HS-5 (cell line): ENCODE data around the gene PCSK5.

Experiments used
- DNase-seq: peaks from one replicate; pipeline ENCODE4 v3.0.0-alpha.2; 2012; ENCODE audit warnings: low read depth

The PCSK5 gene

GRCh38 chr9:76191493-76191892, 301.0 kb downstream of the PCSK5 start:
- DNase-seq: no peak

- no peak for DNase-seq
Observed at GRCh38 chr9:76192013-76192412, 301.5 kb downstream of the PCSK5 start.

GRCh38 chr9:76194896-76195295, 304.4 kb downstream of the PCSK5 start:
- no peak for DNase-seq

DNA sequence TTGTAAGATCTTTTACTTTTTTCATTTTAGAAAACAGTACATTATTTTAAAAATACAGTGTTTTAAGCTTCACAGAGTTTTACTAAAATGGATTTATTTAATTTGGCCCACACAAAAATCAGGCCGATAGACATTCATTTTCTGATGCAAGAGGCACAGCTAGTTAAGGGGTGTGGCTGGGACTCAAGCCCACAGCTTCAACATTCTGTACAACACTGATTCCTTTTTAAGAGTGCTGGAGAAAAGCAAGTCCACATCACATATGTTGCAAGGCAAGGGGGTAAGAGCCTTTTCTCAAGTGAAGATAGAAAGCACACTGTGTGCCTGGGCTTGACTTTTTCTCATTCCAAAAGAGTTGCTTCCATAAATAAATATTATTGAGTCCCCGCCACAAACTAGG, 307.9 kb downstream of the PCSK5 start:
- DNase-seq: no peak

- DNase-seq: no peak
Observed at GRCh38 chr9:76200315-76200714, 309.8 kb downstream of the PCSK5 start.

- no peak for DNase-seq
Observed at GRCh38 chr9:76200745-76201144, 310.3 kb downstream of the PCSK5 start.

- no peak for DNase-seq
Observed at GRCh38 chr9:76203373-76203772, 312.9 kb downstream of the PCSK5 start.

- DNase-seq: no peak
Observed at GRCh38 chr9:76206821-76207220, 316.3 kb downstream of the PCSK5 start.

- no peak for DNase-seq
Observed at GRCh38 chr9:76213751-76214150, 323.3 kb downstream of the PCSK5 start.

GRCh38 chr9:76215066-76215465, 324.6 kb downstream of the PCSK5 start:
- peak; percentile 53 for DNase-seq

DNA sequence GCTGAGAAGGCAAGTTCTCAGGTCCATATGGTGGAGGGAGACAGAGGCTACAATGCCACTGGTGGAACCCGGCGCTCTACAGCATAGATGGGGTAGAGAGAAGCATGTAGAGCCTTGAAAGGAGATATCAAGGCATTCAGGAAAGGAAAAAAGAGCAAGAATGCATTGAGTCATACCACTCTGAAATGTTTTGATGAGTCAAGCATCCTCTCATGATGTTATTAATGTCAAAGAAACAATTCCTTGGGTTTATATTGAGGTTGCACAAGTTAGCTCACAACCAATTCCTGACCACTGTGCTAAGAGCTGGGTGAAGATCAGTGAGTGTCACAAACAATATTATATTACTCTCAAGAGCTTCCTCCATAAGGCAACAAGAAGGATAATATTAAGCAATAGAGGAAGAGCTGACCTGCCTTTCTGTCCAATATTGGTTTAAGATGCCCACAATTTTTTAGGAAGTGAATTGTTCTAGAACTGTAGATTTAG, 325.7 kb downstream of the PCSK5 start:
- peak; percentile 89 for DNase-seq

DNA sequence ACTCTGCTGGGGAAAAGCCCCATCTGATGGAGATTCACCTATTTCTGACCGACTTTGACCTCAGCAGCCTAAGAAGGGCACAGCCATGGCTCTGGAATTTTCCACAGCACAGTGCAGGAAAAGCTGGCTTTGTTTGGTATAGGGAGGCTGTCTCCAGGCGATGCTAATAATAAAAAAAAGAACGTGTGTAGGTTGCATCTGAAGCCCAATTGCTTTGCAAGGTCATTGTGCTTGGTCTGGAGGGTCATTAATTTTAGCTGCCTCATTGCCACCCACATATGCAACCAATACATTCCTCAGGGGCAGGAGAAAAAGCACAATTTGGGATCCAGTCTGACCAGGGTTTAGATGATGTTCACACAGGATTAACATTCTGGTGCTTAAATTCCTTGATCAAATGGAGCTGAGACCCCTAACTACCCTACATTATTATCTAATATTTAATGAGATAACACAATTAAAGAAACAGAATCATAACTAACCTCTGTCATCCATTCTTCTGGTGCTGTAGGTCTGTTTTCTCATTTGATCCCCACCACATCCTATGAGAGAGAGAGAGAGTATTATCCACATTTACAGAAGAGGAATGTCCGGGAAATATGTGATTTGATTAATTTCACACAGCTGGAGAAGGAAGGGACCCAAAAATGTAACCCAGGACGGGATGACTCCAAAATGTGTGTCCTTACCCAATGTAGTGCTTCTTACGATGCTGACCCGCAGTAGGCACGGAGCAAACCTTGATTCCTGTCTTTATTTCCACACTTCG, 327.8 kb downstream of the PCSK5 start:
- no peak for DNase-seq

DNA sequence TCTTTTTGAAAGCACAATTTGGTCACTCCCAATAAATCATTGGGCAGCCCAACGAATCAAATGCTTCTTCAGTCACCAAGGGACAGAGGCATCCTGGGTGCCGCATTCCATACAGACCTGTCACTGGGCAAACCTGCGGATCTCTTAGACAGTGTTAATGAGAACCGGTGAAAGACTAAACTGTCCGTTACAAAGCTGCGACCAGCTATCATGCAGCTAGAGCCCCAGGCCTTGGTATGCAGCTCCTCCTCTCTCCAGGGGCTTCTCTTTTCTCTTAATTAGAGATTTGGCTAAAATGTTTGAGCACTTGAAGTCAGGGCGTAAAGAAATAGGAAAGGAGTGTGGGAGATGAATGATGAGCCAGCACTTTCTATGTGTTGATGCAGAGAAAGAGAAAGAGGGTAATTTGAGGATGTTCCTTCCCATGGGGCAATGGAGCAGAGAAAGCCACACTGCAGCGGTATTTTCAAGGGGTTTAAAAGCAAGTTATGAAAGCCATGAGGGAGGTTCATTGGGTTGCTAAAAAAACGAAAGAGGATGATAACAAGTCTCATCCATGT, 328.5 kb downstream of the PCSK5 start:
- DNase-seq: no peak

- no peak for DNase-seq
Observed at GRCh38 chr9:76219560-76220151, 329.2 kb downstream of the PCSK5 start.

- DNase-seq: no peak
Observed at GRCh38 chr9:76221423-76221822, 330.9 kb downstream of the PCSK5 start.

GRCh38 chr9:76223749-76224340, 333.4 kb downstream of the PCSK5 start:
- no peak for DNase-seq

GRCh38 chr9:76227156-76227555, 336.7 kb downstream of the PCSK5 start:
- DNase-seq: no peak

- no peak for DNase-seq
Observed at GRCh38 chr9:76231001-76231400, 340.5 kb downstream of the PCSK5 start.

- DNase-seq: no peak
Observed at GRCh38 chr9:76232861-76233489, 342.5 kb downstream of the PCSK5 start.

GRCh38 chr9:76240578-76240977, 350.1 kb downstream of the PCSK5 start:
- no peak for DNase-seq

- DNase-seq: no peak
Observed at GRCh38 chr9:76245518-76245917, 355.0 kb downstream of the PCSK5 start.

DNA sequence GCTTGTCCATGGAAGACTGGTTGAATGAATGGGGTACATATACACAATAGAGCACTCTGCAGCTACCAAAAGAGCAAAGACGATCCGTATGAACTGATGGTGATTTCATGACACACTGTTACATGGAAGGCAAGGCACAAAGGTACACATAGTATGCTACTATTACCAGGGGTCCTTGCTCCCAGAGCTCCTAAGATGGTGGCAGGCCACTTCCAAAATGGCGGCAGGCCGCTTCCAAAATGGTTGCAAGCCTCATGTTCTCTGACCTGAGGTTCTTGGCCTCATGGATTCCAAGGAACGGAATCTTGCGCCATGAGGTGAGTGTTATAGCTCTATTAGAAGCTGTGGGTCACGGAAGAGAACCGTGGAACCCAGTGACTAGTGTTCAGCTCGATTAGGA, 356.2 kb downstream of the PCSK5 start:
- no peak for DNase-seq

GRCh38 chr9:76247426-76247825, 357.0 kb downstream of the PCSK5 start:
- no peak for DNase-seq
